Activated T-helper 1 cell treated with Interleukin-2 at 50 U/mL for 16 hours (primary cell): ENCODE data around the gene MOB3A.
A peak's percentile ranks its signal among the peaks of the same experiment; 100 is the strongest.

Source experiments
- DNase-seq: peaks from one replicate; pipeline ENCODE4 v3.0.0-alpha.2; 2020; ENCODE audit warnings: low read depth

The MOB3A gene

DNA sequence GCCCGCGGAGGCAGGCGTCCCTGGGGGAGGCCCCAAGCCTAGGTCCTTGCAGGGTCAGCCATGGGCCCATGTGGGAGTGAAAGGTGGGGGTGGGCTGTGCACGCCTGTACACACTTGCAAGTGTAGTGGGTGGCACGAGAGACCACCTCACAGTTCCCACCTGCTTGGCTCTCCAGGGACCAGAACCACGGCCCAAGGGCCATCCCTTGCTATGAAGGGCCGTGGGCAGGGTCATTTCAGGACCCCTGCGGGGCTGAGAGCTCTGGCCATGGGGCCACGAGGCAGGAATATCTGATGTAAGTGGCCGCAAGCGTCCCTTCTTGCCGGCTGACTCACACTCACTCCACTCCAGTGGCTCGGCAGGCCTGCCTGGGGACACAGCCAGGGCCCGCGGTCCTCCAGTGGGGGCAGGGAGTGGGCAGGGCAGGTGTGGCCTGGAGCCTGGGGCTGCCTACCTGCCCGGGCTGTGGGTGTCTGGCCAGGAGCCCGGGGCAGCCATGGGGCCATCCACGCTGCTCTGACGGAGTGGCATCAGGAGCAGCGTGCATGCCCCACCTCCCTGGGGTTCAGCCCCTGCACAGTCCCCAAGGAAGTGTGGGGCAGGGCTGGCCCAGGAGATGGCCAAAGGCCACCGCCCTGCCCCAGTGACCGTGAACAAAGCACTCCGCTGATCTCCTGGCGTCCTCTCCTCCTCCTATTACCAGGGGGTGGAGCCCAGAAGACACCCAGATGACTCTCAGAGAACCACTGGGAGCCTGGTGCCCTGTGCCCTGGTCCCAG lies 36.5 kb downstream of the MOB3A start:
- no peak for DNase-seq

DNA sequence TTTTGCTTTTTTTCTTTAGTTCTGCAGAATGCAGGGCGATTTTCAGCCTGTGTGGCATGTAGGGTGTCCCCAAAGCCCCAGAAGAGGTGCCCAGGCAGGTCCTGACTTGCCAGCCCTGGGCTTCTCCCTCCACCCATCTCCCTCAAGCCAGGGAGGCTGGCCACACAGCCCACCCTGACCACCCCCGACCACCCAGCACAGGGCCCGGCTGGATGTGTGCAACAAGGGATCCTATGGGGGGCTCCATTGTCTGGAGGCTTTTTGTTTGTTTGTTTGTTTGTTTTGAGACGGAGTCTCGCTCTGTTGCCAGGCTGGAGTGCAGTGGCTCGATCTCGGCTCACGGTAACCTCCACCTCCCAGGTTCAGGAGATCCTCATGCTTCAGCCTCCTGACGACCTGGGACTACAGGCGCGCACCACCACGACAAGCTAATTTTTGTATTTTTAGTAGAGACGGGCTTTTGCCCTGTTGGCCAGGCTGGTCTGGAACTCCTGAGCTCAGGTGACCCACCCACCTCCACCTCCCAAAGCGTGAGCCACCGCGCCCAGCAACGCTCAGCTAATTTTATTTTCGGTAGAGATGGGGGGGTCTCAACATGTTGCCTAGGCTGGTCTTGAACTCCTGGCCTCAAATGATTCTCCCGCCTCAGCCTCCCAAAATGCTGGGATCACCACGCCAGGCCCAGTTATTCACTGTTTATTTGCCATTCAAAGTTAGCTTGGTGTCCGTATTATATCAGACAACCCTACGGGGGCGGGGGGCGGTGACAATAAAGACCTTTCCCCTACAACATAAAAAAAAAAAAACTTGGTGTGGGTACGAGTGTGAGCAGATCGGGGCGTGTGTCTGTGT lies 37.3 kb downstream of the MOB3A start:
- DNase-seq = no peak

DNA sequence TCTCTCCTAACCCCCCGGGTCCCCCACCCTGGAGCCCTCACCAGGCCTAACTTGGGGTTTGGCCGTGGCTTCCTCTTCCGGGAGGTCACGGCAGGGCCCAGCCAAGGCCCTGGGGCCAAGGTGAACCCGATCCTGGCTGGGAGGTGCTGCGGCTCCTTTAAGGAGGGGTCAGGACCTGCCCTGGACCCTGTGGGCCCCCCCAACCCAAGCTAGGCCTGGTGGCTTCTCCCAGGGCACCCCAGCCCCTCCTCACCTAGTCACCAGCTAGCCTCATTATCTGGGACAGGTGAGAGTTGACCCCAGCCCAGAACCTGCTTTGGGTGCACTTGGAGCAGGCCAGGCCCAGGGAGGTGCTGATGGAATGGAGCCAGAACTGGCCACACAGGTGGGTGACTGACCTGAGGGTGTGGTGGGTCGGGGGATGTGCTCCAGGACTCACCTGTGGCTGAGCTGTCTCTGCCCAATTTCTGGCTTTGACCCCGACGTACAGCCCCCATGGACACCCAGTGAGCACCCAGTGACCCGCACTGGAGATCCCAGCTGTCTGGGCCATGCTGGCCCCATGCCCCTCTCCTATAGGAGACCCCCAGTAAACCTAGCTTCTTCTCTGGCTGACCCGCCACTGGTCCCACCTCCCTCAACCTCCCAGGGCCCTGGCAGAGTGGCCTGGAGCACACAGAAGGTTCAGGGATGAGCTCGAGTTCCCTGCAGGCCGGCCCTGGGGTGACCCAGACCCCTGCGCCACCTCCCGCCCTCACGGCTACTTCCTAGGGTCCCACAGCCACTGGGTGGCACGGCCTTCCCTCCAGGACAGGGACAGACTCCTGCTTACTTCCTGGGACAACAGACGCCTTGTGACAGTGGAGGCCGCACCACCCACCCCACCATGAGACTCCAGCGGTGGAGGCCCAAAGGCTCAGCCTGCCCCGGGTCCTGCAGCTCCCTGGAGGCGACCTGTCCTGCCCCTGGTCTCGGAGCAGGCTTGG lies 38.3 kb downstream of the MOB3A start:
- DNase-seq = no peak

DNA sequence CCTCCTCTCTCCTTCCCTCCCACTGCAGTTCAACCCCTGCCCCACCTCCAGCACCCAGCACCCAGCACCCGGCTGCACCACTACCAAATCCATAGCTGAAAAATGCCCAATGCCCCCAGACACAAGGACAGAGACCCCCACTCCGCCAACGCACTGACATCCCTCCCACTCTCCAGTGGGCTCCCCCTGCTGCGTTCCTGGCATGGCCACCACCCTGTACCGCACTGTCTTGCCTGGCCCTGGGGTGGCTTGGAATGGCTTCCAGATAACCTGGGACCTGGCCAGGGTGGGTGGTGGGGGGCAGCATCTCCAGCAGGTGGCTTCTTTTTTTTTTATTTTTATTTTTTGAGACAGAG lies 39.3 kb downstream of the MOB3A start:
- DNase-seq = no peak

DNA sequence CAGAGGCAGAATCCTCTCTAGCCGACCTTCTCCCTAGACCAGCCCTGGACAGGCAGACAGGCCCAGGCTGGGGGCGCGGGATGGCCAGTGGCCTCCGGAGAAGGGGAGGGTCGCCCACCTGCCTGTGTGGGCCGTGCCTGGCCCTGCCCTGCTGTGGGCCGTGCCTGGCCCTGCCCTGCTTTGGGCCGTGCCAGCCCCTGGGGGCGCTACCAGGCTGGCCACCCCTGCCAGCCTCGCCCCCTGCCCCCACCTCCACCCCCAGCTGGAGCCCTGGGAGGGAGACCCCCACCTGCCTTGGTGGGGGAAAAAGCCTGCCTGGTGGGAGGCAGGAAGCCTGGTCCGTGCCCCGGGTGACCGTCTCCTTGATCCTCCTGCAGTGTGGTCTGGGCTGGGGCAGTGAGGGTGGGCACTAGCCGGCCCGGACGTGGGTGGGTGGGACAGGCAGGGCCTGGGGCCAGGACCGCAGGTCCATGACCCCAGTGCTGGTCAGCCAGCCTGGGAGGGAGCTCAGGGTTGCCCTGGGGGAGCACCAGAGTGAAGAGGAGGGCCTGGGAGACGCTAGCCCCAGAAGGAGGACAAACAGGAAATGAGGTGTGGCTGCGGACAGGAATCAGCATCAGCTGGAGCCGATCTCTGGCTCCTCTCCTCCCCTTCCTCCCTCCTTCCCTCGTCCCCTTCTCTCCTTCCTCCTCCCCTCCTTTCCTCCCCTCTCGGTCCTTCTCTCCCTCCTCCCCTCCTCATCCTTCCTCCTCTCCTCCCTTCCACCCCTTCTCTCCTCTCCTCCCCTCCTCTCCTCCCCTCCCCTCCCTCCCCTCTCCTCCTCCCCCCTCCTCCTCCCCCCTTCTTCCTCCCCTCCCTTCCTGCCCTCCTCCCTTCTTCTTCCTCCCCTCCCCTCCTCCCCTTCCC lies 39.9 kb downstream of the MOB3A start:
- DNase-seq = no peak

DNA sequence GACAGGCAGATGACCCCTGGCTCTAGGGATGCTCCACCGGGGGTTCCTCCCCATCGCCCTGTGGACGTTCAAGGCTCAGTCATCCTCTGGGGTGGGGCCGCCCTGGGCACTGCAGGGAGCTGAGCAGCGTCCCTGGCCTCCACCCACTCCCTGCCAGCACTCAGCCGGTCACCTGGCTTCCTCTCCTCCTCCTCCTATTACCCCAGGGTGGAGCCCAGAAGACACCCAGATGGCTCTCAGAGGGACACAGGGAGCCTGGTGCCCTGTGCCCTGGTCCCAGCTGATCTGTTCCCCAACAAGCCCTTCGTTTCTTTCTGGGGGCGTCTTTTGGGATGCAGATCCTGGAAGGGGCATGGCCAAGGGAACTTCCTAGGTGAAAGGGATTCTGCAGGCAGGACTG lies 41.4 kb downstream of the MOB3A start:
- DNase-seq = no peak

DNA sequence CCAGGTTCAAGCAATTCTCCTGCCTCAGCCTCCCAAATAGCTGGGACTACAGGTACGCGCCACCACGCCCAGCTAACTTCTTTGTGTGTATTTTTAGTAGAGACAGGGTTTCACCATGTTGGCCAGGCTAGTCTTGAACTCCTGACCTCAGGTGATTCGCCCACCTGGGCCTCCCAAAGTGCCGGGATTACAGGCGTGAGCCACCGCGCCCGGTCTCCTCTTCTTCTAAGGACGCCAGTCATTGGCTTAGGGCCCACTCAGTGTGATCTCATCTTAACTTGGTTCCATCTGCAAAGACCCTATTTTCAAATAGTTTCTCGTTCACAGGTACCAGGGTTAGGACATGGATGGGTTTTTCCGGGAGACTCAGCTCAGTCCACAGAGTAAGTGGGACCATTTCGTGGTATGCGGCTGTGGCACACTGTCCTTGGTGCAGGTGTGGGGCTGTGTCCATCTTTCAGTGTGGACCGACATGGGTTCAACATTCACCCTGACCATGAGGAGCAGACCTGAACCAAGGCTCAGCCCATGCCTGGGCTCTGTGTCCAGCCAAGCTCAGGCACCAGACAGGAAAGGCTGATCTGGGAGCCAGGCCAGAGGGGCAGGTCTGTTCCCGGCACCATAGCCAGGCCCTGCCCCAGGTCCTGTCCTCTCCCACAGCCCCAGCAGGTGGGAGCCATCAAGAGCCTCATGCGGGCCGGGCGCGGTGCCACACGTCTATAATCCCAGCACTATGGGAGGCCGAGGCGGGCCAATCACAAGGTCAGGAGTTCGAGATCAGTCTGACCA lies 42.3 kb downstream of the MOB3A start:
- DNase-seq = no peak

DNA sequence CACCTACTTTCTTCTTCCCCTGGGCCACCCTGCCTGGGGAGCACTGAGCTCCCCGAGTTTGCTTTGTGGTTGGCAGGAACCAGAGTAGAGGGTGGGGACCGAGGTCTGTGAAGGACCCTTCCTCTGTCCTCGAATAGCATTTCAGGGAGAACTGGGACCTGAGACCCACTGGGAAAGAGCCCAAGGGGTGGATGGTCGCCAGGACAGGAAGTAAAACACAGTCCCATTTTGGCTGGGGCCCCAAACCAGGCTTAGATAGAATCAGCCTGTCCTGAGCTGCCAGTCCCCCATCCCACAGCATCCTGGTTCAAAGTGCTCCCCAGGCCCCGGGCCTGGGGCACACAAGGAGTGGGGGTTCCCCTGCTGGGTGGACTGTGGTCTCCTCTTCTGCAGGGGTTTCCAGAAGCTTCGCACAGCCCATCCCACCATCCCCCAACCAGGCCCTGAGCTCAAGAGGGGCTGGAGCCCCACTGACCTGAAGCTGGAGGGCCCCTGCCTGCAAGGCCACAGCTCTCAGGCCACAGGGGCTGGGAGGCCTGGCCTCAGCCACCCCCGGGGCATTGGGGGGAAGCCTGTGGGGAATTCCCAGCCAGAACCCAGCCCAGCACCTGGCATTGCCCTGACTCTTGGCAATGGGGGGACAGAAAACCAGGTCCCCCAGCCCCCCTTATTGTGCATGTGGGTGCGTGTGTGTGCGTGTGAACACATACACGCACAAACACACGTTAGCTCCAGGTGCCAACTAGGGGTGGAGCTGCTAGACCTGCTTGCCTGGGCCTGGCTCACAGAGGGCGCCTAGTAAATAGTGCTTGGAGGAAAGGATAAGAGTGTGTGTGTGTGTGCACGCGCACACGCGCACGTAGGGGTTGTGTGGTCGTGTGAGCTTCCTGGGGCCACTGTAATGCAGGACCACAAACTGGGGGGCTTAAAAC lies 44.1 kb downstream of the MOB3A start:
- DNase-seq = peak; percentile 26

DNA sequence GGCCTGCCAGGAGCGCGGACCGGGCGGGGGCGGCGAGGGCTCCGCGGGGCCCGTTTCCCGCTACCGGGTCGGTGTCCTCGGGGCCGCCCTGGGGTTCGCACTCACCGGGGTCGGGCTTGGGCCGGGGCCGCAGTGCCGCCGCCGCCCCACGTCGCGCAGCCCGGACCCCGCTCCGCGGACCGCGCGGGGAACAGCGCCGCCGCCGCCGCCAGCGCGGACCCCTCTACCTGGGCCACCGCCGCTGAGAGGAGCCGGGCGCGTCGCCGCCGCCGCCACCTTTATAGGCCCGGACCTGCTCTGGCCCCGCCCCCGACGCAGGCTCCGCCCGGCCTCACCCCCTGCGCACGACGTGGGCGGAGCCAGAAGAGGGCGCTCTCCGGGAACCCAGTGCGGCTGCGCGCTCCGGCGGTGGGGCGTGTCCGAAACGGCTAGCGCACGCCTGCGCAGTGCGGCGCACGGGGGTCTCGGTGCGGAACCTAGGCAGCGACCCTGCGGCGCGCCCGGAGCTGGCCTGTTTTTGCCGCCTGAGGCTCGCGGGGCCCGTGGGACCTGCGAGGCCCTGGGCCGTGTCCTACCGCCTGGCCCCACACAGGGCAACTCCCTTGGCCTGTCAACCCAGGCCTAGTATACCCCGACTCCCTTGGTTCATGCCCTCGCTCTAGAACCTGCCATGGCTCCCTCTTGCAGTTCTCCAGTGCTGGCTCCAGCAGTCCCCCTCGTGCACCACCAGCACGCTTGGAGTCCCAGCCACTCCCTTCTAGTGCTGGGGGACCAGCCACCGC lies 44.9 kb downstream of the MOB3A start, which contains the start of gene MKNK2:
TSS of gene MKNK2 (minus strand) at position 254 of the 782 bp plus-strand sequence. CDS start 393 bp downstream, outside the sequence.
- peak; percentile 95 for DNase-seq

DNA sequence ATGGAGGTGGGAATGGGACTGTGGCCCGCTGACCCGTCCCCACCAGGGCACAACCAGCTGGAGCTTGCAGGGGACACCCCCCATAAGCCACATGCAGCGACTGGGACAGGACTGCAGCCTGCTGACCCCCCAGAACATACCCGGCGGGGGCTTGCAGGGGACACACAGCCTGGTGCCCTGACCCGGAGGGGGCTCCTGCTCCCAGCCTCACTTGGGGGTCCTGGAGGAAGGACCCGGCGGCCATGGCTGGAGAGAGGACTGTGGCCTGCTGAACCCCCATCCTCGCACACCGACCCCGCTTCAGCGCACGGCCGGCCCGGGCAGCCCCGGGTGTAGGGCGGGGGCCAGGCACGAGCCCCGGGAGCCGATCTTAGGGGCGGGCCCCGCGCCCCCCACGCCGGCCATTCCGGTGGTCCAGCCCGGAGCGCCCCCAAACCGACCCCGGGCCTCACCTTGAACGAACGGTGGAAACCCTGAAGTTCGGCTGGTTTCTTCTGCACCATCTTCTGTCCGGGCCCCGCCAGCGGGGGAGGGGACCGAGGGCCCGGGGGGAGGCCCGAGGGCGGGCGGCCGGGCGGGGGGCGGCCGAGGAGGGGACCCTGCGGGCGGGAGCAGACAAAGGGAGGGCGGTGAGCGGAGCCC lies 45.7 kb downstream of the MOB3A start:
- DNase-seq = no peak

DNA sequence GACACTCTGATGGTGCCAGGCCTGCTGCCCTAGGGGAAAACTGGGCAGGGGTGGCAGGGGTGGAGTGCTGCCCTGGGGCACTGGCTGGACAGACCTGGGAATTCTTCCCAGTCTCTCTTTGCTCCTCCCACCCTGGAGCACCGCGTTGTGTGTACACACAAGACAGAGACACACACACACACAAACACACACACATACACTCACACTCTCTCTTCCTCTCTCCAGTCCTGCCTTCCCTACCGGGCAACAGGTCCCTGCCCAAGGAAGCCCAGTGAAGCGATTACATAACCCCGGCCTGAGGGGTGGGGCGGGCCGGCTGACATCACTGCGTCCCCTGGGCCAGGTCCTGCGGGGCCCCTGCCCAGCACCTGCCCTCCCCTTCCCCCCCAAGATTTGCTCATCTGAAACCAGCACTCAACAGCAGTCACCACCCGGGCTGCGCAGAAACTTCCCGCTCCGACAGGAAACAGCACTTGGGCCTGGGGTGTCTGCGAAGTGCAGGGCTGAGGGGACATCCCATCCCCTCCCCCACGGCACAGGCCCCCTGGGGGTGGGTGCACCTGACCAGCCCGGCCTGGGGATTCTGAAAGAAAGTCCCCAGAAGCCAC lies 46.3 kb downstream of the MOB3A start:
- DNase-seq = peak; percentile 43

DNA sequence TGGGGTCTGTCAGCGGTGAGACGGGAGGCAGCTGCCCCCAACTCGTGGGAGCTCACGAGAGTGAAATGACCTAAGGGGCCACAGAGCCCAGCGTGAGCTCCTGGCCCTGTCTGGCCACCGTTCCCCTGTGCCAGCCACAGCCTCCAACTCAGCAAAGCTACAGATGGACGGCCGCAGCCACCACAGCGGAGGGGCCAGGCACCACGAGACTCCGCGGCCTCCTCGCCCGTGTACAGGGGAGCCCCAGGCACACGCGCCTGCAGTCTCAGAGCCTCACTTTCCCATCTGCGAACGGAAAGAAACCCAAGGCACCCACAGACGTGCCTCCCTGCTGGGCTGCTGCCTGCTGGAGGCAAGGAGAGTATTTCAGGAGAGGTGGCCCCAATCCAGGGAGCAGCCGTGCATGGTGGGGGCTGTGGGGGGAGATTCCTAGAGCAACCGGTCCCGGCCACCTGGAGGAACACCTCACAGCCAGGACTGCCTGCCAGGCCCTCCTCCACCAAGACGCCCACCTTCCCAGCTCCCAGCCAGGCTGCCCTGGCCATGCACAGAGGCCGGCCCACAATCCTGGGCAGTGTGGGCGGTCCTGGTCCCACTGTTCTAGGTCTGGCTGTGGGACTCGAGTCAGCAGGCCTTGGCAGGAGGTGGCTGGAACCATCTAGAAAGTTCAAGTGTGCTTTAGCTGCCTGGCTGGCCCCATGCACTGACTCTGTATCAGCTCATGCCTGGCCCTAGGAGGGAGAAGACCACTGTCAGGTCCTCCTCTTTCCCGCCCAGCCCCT lies 47.0 kb downstream of the MOB3A start:
- DNase-seq = no peak

DNA sequence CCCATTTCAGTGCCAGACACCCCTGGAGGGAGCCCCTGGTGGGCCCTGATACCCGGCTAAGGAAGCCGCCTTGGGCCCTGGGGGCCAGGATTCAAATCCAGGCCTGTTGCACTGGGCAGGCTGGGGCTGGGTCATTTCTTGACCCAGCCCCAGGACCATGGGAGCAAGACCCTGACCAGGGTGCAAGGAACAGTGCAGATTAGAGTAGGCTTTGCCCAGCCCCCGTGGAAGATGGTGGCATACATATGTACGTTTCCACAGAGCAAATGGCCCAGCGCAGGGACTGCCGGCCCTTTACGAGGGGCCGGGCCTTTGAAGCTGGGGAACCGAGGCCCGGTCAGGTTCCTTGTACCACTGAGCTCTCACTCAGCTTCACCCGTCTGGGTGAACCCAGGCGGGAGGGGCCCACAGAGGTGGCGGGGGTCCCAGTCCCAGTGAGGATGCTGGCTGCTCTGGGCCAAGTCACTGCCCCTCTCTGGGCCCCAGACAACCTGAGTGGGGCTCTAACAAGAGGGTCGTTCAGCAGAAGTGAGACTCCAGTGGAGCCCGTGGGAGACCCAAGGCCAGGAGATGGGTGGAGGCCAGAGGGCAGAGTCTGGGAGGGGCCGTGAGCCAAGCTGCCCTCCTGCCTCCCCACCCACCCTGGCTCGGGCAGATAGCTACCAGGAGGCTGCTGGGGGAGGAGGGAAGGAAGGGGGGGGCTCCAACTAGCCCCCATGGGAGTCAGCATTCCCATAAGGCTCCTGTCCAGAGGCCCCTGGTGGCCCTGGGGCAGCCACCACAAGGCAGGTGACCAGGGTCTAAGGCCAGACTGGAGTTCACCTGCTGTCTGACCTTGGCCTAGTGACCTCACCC lies 47.8 kb downstream of the MOB3A start:
- no peak for DNase-seq

DNA sequence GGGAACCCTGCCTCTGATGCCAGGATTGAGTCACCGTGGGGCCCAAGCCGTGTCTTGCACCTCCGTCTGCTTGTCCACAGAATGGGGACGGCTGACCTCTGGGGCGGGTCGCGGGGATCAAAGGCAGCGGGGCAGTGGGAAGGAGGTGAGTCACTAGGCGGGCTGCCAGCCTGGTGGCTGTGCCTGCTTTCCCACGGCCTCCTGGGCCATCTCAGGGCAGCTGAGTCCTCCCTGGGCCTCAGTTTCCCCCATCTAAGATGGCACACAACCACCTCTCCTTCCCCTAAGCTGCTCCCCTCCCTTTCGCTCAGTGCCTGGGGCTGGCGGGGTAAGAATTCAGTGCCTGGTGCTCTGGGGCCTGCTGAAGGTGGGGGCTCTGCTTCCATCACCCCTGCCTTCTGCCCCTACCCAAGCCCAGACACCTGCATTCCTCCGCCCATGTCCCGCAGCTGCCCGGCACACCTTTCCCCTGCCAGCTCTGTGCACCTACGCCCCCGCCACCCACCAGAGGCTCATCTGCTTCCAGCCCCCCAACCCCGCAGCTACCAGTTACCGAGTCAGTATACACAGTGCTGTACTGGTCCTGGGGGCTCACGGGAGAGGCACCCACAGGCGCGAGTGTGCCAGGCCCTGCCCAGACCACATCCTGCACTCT lies 48.5 kb downstream of the MOB3A start:
- DNase-seq = no peak

DNA sequence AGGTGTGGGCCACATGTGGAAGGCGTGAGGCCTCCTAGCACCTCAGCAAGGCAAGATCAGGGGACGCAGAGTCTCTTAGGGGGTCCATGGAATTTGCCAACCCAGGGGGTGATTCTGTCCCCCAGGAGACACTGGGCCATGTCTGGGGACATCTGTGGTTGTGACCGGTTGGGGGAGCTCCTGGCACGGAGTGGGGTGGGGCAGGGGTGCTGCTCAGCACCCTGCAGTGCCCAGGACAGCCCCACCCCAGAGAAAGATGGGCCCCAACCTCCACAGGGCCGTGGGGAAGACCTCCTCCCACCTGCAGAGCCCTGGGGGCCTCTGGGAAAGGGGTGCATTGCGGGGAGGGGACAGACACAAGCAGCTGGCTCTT lies 49.1 kb downstream of the MOB3A start:
- no peak for DNase-seq
